Activated T-cell treated with anti-CD3 and anti-CD28 coated beads, Interleukin-2, amount 50 U/mL, for 4 hours (primary cell): ENCODE measurements around the gene ZNF554. TPM values are rescaled to one million over a fixed set of nuclear protein-coding genes. Genes with fewer than 3 reads are reported as not detected.

ENCODE experiments used
- ATAC-seq, 2 donors: fragments of 200-7000 bp; cut with Tn5 transposase; one replicate each; pipeline ENCODE4 v1.10.0; 2021
- DNase-seq: peaks from one replicate; pipeline ENCODE4 v3.0.0-alpha.2; 2020
- H3K27me3 Mint-ChIP-seq: one replicate; pipeline ENCODE4 v1.8.0; 2021; ENCODE audit warnings: low read depth, mixed read lengths
- H3K36me3 Mint-ChIP-seq: one replicate; pipeline ENCODE4 v1.8.0; 2022; ENCODE audit warnings: mixed read lengths; ENCODE audit not compliant: insufficient read depth
- H3K4me1 Mint-ChIP-seq: one replicate; pipeline ENCODE4 v1.8.0; 2021; ENCODE audit warnings: low read depth, mixed read lengths
- H3K4me3 Mint-ChIP-seq: one replicate; pipeline ENCODE4 v1.8.0; 2021; ENCODE audit warnings: mild to moderate bottlenecking, moderate library complexity, mixed read lengths
- H3K9me3 Mint-ChIP-seq: one replicate; pipeline ENCODE4 v1.8.0; 2021; ENCODE audit warnings: mixed read lengths
- total RNA-seq, 3 donors: library from RNA; stranded (reverse); gene quantifications; one replicate each; pipeline ENCODE4 v1.2.1, GENCODE V29; 2021

The ZNF554 gene
- total RNA-seq, 3 donors from 2014 or later: 1.0 to 1.2 (median 1.2) TPM

DNA sequence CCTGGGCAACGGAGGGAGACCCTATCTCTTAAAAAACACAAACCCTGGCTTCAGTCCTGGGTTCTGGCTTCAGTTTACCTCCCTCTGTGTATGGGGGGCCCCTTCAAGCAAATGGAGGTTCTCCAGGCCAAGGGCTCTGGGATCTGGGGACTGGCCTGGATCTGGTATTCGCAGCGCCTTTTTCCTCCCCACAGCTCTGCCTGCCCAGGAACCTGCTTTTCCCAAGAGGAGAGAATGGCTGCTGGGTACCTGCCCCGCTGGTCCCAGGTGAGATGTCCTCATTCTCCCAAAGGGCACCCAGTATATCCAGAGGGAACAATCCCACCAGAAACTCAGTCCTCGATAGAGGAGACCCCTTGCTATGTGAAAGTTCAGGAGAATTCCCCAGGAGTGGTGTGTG is 3.2 kb downstream of the ZNF554 start:
- Mint-ChIP-seq H3K27me3 (no peaks in the 10 kb centered on the region), H3K4me3 (no peak overlapping the region), H3K4me1 (peaks cover 3% of the 10 kb centered on the region), H3K36me3 (peaks cover 8% of the 10 kb centered on the region), H3K9me3 (peaks cover 5% of the 10 kb centered on the region)
- no peak for DNase-seq
- ATAC-seq: no peak

DNA sequence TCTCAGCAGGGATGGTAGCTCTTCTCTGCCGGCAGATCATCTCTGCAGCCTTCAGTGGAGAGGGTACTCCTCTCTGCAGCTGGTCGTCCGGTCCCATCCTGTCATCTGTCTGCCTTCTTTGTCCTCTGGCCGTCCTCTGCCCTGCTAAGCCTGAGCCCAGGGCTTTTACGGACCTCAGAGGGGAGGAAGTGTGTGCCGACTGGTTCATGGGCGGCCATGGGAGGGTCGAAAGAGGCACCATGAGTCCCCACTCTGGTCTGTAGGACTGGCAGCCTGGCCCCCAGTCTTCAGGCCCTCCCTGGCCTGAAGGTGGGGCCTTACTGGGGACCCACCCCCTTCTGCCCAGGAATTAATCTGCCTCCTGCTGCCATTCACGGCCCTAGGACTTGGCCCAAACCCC is 4.0 kb downstream of the ZNF554 start:
- Mint-ChIP-seq H3K36me3 (peaks cover 13% of the 10 kb centered on the region), H3K4me1 (peaks cover 3% of the 10 kb centered on the region), H3K27me3 (no peaks in the 10 kb centered on the region), H3K4me3 (no peak overlapping the region), H3K9me3 (peaks cover 5% of the 10 kb centered on the region)
- DNase-seq (no peak), ATAC-seq (no peak)

- Mint-ChIP-seq H3K9me3 (peaks cover 5% of the 10 kb centered on the region), H3K36me3 (peaks cover 13% of the 10 kb centered on the region), H3K27me3 (no peaks in the 10 kb centered on the region), H3K4me1 (peaks cover 3% of the 10 kb centered on the region), H3K4me3 (no peak overlapping the region)
- ATAC-seq (no peak), DNase-seq (no peak)
Observed at GRCh38 chr19:2824129-2824528, 4.5 kb downstream of the ZNF554 start.

DNA sequence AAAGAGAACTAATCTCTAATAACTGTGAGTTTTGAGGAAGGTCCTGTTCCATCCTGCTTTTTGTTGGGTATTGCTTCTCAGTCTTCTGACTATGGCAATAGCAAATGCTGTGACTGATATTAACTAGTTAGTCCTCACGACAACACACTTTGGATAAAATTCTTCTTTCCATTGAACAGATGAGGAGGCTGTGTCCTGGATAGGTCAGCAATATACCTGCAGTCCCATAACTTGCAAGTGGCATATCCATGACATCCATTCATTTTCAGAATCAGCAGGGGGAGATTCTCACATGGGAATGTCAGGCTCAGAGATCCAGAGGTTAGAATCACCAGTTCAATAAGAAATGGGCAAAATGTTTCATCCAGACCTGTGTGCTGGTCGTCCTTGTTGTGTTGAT is 7.4 kb downstream of the ZNF554 start:
- no peak for ATAC-seq
- no peaks in the 10 kb centered on the region for H3K4me1 Mint-ChIP-seq
- no peaks in the 10 kb centered on the region for H3K27me3 Mint-ChIP-seq
- no peak overlapping the region for H3K4me3 Mint-ChIP-seq
- no peak for DNase-seq
- H3K36me3 Mint-ChIP-seq: peaks cover 16% of the 10 kb centered on the region
- H3K9me3 Mint-ChIP-seq: peaks cover 9% of the 10 kb centered on the region

DNA sequence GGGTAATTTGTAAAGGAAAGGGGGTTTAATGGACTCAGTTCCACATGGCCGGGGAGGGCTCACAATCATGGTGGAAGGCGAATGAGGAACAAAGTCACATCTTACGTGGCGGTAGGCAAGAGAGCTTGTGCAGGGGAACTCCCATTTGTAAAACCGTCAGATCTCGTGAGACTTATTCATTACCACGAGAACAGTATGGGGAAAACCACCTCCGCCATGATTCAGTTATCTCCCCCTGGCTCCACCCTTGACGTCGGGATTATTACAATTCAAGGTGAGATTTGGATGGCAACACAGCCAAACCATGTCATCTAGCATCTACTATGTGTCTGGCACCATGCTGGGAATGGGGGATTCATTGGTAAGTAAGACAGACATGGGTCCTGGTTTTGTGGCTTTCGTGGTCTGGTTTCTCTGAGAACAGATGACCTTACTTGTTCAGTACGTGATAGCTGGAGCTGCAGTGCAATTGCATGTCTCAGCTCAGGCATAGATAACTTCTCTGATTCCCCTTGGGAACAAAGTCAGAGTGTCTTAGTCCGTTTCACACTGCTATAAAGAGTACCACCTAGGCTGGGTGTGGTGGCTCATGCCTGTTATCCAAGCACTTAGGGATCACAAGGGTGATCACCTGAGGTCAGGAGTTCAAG is 8.3 kb downstream of the ZNF554 start:
- no peak for ATAC-seq
- H3K9me3 Mint-ChIP-seq: peaks cover 12% of the 10 kb centered on the region

GRCh38 chr19:2834294-2834871 is 14.7 kb downstream of the ZNF554 start:
- Mint-ChIP-seq H3K9me3 (peaks cover 25% of the 10 kb centered on the region), H3K36me3 (peaks cover 39% of the 10 kb centered on the region), H3K4me3 (no peak overlapping the region), H3K27me3 (no peaks in the 10 kb centered on the region), H3K4me1 (no peaks in the 10 kb centered on the region)
- no peak for ATAC-seq
- no peak for DNase-seq

More for the DNA sequence above, 8.3 kb downstream of the ZNF554 start:
- H3K4me3 Mint-ChIP-seq: no peak overlapping the region
- H3K4me1 Mint-ChIP-seq: no peaks in the 10 kb centered on the region
- H3K27me3 Mint-ChIP-seq: no peaks in the 10 kb centered on the region
- H3K36me3 Mint-ChIP-seq: peaks cover 22% of the 10 kb centered on the region
- DNase-seq: no peak

DNA sequence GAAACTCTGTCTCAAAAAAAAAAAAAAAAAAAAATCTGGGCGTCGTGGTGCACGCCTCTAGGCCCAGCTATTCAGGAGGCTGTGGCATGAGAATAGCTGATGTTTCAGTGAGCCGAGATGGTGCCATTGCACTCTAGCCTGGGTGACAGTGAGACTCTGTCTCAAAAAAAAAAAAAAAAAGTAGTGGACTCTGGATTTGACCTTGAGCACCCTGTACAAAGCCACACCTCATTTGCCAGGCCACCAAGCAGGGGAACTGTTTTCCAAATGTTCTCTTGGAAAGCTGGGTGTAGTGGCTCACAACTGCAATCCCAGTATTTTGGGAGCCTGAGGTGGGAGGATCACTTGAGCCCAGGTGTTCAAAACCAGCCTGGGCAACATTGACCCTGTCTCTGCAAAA is 17.8 kb downstream of the ZNF554 start:
- ATAC-seq: no peak
- no peak overlapping the region for H3K4me3 Mint-ChIP-seq
- H3K4me1 Mint-ChIP-seq: peaks cover 4% of the 10 kb centered on the region
- DNase-seq: no peak
- H3K27me3 Mint-ChIP-seq: no peaks in the 10 kb centered on the region
- peaks cover 22% of the 10 kb centered on the region for H3K9me3 Mint-ChIP-seq
- peaks cover 36% of the 10 kb centered on the region for H3K36me3 Mint-ChIP-seq

GRCh38 chr19:2840794-2841791 is 21.4 kb downstream of the ZNF554 start, which contains the start of gene ZNF555:
ZNF555 (plus strand) TSS chr19:2841475; CDS start chr19:2841573, 98 bp downstream.
- ATAC-seq: peak; percentile 99
- H3K9me3 Mint-ChIP-seq: peaks cover 8% of the 10 kb centered on the region
- peaks cover 12% of the 10 kb centered on the region for H3K4me1 Mint-ChIP-seq
- H3K27me3 Mint-ChIP-seq: no peaks in the 10 kb centered on the region
- peak within 1 kb of the TSS; percentile 87 for H3K4me3 Mint-ChIP-seq
- peaks cover 22% of the 10 kb centered on the region for H3K36me3 Mint-ChIP-seq
- DNase-seq: peak; percentile 99

DNA sequence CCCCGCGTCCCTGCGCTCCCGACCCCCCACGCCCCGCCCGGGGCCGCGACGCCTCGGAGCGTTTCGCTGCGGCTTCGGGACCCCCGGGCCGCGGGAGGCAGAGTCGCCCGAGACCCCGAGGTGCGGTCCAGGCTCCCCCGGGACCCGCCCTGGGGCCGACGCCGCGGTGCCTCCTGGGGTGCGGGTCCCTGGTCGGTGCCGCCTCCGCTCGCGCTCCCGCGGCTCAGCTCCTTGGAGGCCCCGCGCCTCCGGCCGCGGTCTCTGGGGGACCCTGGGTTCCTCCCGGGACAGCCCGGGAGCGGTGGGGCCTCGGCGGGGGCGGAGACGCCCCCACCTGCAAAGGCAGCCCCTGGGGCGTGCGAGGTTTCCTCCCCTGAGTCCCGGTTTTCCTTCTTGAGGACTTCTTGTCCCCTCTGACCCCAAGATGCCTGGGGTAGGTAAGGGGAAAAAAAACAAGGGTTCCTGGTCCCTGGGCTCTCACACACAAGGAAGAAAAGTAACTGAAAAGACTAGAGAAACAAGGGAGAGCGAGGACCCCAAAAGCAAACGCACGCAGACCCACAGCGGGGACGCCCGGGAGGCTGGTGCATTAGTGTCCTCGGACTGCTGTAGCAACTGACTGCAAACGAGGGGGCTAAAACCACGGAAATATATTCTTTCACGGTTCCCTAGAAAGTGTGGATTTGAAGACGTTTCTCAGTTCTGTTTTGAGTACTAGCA is 22.3 kb downstream of the ZNF554 start:
- Mint-ChIP-seq H3K9me3 (no peaks in the 10 kb centered on the region), H3K4me3 (peak overlapping the region; percentile 77), H3K27me3 (no peaks in the 10 kb centered on the region), H3K36me3 (peaks cover 16% of the 10 kb centered on the region), H3K4me1 (peaks cover 12% of the 10 kb centered on the region)
- DNase-seq (no peak), ATAC-seq (peak; percentile 21)

DNA sequence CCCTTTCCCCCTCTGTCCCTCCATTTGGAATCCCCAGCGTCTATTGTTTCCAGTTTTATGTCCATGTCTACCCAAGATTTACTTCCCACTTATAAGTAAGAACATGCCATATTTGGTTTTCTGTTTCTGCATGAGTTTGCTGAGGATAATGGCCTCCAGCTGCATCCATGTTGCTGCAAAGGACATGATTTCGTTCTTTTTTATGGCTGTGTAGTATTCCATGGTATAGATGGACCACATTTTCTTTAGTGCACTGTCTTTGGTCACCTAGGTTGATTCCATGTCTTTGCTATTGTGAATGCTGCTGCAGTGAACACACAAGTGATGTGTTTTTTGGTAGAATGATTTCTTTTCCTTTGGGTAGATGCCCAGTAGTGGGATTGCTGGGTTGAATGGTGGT is 25.4 kb downstream of the ZNF554 start:
- Mint-ChIP-seq H3K9me3 (peaks cover 3% of the 10 kb centered on the region), H3K4me3 (no peak overlapping the region), H3K27me3 (no peaks in the 10 kb centered on the region), H3K4me1 (peaks cover 18% of the 10 kb centered on the region), H3K36me3 (peaks cover 19% of the 10 kb centered on the region)
- no peak for ATAC-seq
- DNase-seq: no peak

- H3K36me3 Mint-ChIP-seq: peaks cover 28% of the 10 kb centered on the region
- ATAC-seq (no peak), DNase-seq (no peak)
- H3K9me3 Mint-ChIP-seq: peaks cover 6% of the 10 kb centered on the region
- no peaks in the 10 kb centered on the region for H3K27me3 Mint-ChIP-seq
- H3K4me1 Mint-ChIP-seq: peaks cover 24% of the 10 kb centered on the region
- no peak overlapping the region for H3K4me3 Mint-ChIP-seq
Observed at GRCh38 chr19:2846180-2846894, 26.7 kb downstream of the ZNF554 start.

GRCh38 chr19:2847507-2847906 is 27.8 kb downstream of the ZNF554 start:
- Mint-ChIP-seq H3K9me3 (peaks cover 11% of the 10 kb centered on the region), H3K4me3 (no peak overlapping the region), H3K4me1 (peaks cover 19% of the 10 kb centered on the region), H3K36me3 (peaks cover 39% of the 10 kb centered on the region), H3K27me3 (no peaks in the 10 kb centered on the region)
- no peak for ATAC-seq
- no peak for DNase-seq

- ATAC-seq (no peak), DNase-seq (no peak)
- Mint-ChIP-seq H3K4me3 (no peak overlapping the region), H3K4me1 (peaks cover 14% of the 10 kb centered on the region), H3K27me3 (no peaks in the 10 kb centered on the region), H3K9me3 (peaks cover 21% of the 10 kb centered on the region), H3K36me3 (peaks cover 50% of the 10 kb centered on the region)
Observed at GRCh38 chr19:2848616-2849015, 28.9 kb downstream of the ZNF554 start.
